Spinal cord (tissue), 10 donors: ENCODE measurements around the gene KIF1B. TPM values are rescaled to one million over a fixed set of nuclear protein-coding genes. Genes with fewer than 3 reads are reported as not detected.
A peak's percentile ranks its signal among the peaks of the same experiment; 100 is the strongest.
"Not testable (repeated sequence)": the region's sequence is repeated elsewhere in the genome, so short reads cannot be mapped to it uniquely, and the experiment has no call there.

Experiments
- DNase-seq, 6 donors: peaks; one replicate each; pipeline versions ENCODE4 v3.0.0 to v3.0.0-alpha.2; 2013 to 2015; ENCODE audit warnings: low spot score in 6 of 6, low read depth in 4 of 6
- H3K27ac ChIP-seq: one replicate; pipeline ENCODE4 v1.5.1; 2013; ENCODE audit warnings: low read depth, low read length, control low read depth
- H3K27me3 ChIP-seq: one replicate; pipeline ENCODE4 v1.6.1; 2013; ENCODE audit warnings: low read length; ENCODE audit not compliant: control insufficient read depth, insufficient read depth
- H3K36me3 ChIP-seq: one replicate; pipeline ENCODE4 v1.6.1; 2013; ENCODE audit warnings: low read length; ENCODE audit not compliant: control insufficient read depth, insufficient read depth
- H3K4me1 ChIP-seq: one replicate; pipeline ENCODE4 v1.6.1; 2013; ENCODE audit warnings: low read length; ENCODE audit not compliant: control insufficient read depth, insufficient read depth
- H3K4me3 ChIP-seq: one replicate; pipeline ENCODE4 v1.5.1; 2013; ENCODE audit warnings: low read depth, low read length, control low read depth
- H3K9me3 ChIP-seq: one replicate; pipeline ENCODE4 v1.6.1; 2013; ENCODE audit warnings: low read length; ENCODE audit not compliant: control insufficient read depth, insufficient read depth
- WGBS: methylation state at CpG from one replicate; pipeline ENCODE4 v1.1.5; 2013; ENCODE audit warnings: missing lambda C conversion rate; ENCODE audit not compliant: insufficient coverage; 5-methylcytosine and 5-hydroxymethylcytosine counted together
- polyA plus RNA-seq, 2 donors: library from polyadenylated mRNA; unstranded; fragments of 120-200 nt; gene quantifications; one replicate each; pipeline ENCODE4 v1.2.1, GENCODE V29; 2013; ENCODE audit not compliant: insufficient read length in 2 of 2
- small RNA-seq: library from RNA; depleted of rRNA; stranded (forward); fragments of <200 nt; gene quantifications from one replicate; pipeline ENCODE3, GENCODE V24; 2014; ENCODE audit warnings: low replicate concordance
- total RNA-seq, 2 donors: library from RNA; depleted of rRNA in 1 of 2; stranded (reverse); fragments of 120-200 nt in 1 of 2; fragments of >200 nt in 1 of 2; gene quantifications; one replicate each; pipeline versions ENCODE4 v1.2.3 to v1.2.4, GENCODE V29; 2013 to 2014
- donor health status: healthy.

The KIF1B gene
- total and polyA plus RNA-seq, 4 donors: 102 to 220 (median 195) TPM

DNA sequence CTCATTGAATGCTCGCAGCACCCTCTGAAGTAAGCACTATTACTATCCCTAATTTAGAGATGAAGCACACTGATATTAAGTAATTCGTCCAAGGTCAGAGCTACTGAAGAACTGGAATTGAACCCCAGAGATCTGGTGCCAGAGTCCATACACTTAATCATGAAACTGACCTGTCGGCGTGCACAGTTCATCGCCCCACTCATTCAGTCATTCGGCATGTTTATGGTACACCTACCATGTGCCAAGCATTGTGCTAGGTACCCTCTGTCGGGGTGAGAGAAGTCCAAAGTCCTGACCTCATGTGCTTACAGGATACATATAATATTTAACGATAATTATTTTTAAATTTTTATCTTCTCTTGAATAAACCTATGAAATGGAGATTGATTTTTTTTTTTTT lies 214.3 kb downstream of the KIF1B start:
- H3K9me3 ChIP-seq: no peaks in the 10 kb centered on the region
- 91% methylated on average over 6 of the region's 8 CpGs for WGBS
- H3K4me1 ChIP-seq: peaks cover 2% of the 10 kb centered on the region
- no peak overlapping the region for H3K4me3 ChIP-seq
- no peak for DNase-seq
- peaks cover 25% of the 10 kb centered on the region for H3K36me3 ChIP-seq
- H3K27me3 ChIP-seq: no peaks in the 10 kb centered on the region
- H3K27ac ChIP-seq: no peak overlapping the region

DNA sequence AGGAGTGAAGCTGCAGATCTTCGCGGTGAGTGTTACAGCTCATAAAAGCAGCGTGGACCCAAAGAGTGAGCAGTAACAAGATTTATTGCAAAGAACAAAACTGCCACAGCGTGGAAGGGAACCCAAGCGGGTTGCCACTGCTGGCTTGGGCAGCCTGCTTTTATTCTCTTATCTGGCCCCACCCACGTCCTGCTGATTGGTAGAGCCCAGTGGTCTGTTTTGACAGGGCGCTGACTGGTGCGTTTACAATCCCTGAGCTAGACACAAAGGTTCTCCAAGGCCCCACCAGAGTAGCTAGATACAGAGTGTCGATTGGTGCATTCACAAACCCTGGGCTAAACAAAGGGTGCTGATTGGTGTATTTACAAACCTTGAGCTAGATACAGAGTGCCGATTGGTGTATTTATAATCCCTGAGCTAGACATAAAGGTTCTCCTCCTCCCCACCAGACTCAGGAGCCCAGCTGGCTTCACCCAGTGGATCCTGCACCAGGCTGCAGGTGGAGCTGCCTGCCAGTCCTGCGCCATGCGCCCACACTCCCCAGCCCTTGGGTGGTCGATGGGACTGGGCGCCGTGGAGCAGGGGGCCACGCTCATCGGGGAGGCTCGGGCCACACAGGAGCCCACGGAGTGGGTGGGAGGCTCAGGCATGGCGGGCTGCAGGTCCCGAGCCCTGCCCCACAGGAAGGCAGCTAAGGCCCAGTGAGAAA lies 215.6 kb downstream of the KIF1B start:
- DNase-seq, H3K27me3 ChIP-seq, H3K4me3 ChIP-seq, H3K9me3 ChIP-seq, H3K27ac ChIP-seq: not testable (repeated sequence)
- peaks cover 13% of the 10 kb centered on the region for H3K36me3 ChIP-seq
- WGBS: 64% methylated on average over 10 of the region's 21 CpGs
- peaks cover 10% of the 10 kb centered on the region for H3K4me1 ChIP-seq

DNA sequence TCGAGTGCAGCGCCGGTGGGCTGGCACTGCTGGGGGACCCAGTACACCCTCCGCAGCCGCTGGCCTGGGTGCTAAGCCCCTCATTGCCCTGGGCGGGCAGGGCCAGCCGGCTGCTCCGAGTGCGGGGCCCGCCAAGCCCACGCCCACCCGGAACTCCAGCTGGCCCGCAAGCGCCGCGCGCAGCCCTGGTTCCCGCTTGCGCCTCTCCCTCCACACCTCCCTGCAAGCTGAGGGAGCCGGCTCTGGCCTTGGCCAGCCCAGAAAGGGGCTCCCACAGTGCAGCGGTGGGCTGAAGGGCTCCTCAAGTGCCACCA lies 216.1 kb downstream of the KIF1B start:
- H3K4me3 ChIP-seq, H3K9me3 ChIP-seq, H3K36me3 ChIP-seq, DNase-seq, H3K27me3 ChIP-seq, H3K27ac ChIP-seq: not testable (repeated sequence)
- peaks cover 16% of the 10 kb centered on the region for H3K4me1 ChIP-seq
- 96% methylated on average over 7 of the region's 21 CpGs for WGBS

DNA sequence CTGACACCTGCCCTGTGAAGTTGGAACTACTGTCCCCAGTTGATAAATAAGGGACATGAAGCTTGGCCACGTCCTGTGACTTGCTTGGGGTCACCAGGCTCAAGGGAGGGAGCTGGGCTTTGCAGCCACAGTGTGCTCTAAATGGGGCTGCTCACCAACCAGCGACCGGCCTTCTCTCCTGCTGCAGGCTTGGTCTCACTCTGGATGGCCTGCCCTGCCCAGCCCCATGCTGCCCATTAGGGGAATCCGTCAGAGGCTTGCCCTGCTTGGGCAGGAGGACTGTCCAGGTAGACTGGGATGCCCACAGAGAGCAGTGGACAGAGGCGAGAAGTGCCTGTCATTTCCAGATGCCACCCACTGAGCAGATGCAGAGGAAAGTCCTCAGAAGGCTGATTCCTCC lies 218.6 kb downstream of the KIF1B start:
- Histone ChIP-seq H3K27ac (no peak overlapping the region), H3K9me3 (no peaks in the 10 kb centered on the region), H3K4me1 (peaks cover 24% of the 10 kb centered on the region), H3K36me3 (no peaks in the 10 kb centered on the region), H3K4me3 (no peak overlapping the region), H3K27me3 (no peaks in the 10 kb centered on the region)
- DNase-seq: no peak
- 89% methylated on average over 5 of the region's 5 CpGs for WGBS

DNA sequence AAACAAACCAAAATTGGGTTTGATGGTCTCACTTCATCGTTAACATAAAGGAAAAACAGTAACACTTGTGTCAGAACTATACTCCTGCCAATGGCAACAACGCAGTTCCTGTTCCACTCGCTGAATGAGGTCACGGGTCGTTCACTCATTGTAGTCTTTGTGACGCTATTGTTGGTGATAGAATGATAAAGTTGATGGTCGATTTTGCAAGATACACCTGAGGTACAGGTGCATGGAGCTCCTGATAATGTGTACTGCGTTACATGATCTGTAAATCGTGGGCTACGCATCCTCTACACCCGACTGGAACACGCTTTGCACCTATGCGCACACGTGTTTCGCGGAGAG lies 219.5 kb downstream of the KIF1B start:
- H3K9me3 ChIP-seq: no peaks in the 10 kb centered on the region
- 24% methylated on average over 14 of the region's 16 CpGs for WGBS
- no peaks in the 10 kb centered on the region for H3K36me3 ChIP-seq
- no peak for DNase-seq
- H3K4me3 ChIP-seq: peak overlapping the region; percentile 32
- peaks cover 24% of the 10 kb centered on the region for H3K4me1 ChIP-seq
- H3K27me3 ChIP-seq: no peaks in the 10 kb centered on the region
- H3K27ac ChIP-seq: no peak overlapping the region

DNA sequence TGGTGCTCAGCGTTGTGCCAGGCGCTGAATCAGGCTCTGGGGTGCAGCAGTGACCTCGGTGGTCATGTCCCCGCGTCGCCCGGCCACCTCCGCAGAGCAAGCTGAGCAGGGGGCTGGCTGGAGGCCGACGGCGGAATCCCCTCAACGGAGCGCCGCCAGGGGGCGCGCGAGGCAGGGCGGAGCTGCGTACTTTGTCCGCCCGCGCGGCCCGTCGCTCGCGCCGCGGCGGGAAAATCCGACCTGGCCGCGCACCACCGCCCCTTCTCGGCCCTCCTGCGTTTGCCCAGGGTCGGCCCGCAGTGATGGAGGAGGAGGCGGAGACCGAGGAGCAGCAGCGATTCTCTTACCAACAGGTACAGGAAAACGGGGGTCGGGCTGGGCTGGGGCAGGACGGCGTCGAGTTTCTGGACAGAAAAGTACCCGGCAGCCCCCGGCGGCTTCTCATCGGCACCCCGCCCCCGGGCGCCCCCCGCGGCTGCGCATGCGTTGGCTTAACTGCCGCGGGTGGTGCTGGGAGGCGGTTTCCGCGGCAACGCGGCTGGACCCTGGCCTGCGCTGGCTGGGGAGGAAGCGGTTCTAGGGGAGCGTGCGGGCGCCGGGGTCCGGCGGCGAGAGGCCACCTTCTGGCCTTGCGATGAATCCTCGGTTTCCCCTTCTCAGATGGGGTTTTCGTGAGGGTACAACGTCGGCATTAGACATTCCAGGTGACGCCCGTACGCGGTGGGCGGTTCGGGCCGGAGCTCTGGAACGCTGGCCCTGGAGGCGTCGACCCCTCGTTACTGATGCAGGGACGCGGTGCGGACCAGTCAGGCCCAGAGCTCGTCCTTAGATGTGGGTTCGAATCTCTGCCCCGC lies 220.1 kb downstream of the KIF1B start, which contains the start of gene CENPS:
CENPS (plus strand) TSS at position 218 of the 854 bp plus-strand sequence; CDS start at position 303, 85 bp downstream.
- under 1% methylated on average over 95 of the region's 95 CpGs for WGBS
- Histone ChIP-seq H3K4me3 (peak within 1 kb of the TSS; percentile 87), H3K27ac (peak within 1 kb of the TSS; percentile 75), H3K27me3 (no peaks in the 10 kb centered on the region), H3K36me3 (no peaks in the 10 kb centered on the region), H3K4me1 (peaks cover 24% of the 10 kb centered on the region), H3K9me3 (no peaks in the 10 kb centered on the region)
- DNase-seq: peak; percentile 79 to 98 (median 93)

Small RNA genes lying within 50 kb of the gene (small RNA-seq; reads per million reads assigned to genes)
- gene MIR1273D (not detected), gene RNU6-37P (not detected), gene RNU6-828P (not detected)

Other genes starting within 250 kb of the KIF1B start
- gene RBP7, start 213.3 kb upstream of the KIF1B start, total RNA-seq: 1 to 10 TPM in 1 of 2 donors, under 1 TPM in 1; 0.89 to 3.4 TPM
- 1 to 10 TPM in 1 of 2 donors, not detected in 1; 1.9 TPM for gene RBP7, start 213.3 kb upstream of the KIF1B start, polyA plus RNA-seq
- 10 to 100 TPM; 35.4 to 38.7 TPM for gene UBE4B, start 177.6 kb upstream of the KIF1B start, total RNA-seq
- 10 to 100 TPM; 39.9 to 47.6 TPM for gene UBE4B, start 177.6 kb upstream of the KIF1B start, polyA plus RNA-seq
- 10 to 100 TPM; 68.7 to 94.3 TPM for gene PGD, start 188.5 kb downstream of the KIF1B start, total RNA-seq
- gene PGD, start 188.5 kb downstream of the KIF1B start, polyA plus RNA-seq: 100 to 1,000 TPM; 200 to 216 TPM
- 10 to 100 TPM in 1 of 2 donors, 1 to 10 TPM in 1; 7.6 to 14.3 TPM for gene CENPS, start 219.9 kb downstream of the KIF1B start, total RNA-seq
- 10 to 100 TPM; 18.0 to 20.6 TPM for gene CENPS, start 219.9 kb downstream of the KIF1B start, polyA plus RNA-seq
- 1 to 10 TPM in 1 of 2 donors, under 1 TPM in 1; 0.50 to 1.9 TPM for gene CORT, start 239.5 kb downstream of the KIF1B start, total RNA-seq
- 1 to 10 TPM; 2.4 to 4.2 TPM for gene CORT, start 239.5 kb downstream of the KIF1B start, polyA plus RNA-seq